HCT116 (cell line): ENCODE data around the gene NACC1.

Source experiments
- CTCF ChIP-seq, 3 experiments: fragments of 200-600 bp in 1 of 3; sonication (generic) in 1 of 3; IDR thresholded peaks in 2 of 3; conservative IDR thresholded peaks in 1 of 3; 2 replicates each; pipeline ENCODE4 v1.5.1; 2012 to 2017; ENCODE audit warnings: low read depth in 2 of 3, low read length in 2 of 3, antibody characterized with exemption in 1 of 3, borderline replicate concordance in 1 of 3, control low read depth in 1 of 3, mild to moderate bottlenecking in 1 of 3, mixed read lengths in 1 of 3, mixed run types in 1 of 3, moderate library complexity in 1 of 3; ENCODE audit not compliant: insufficient read depth in 1 of 3
- EGR1 ChIP-seq: IDR thresholded peaks from 2 replicates; pipeline ENCODE4 v1.6.1; 2012; ENCODE audit warnings: low read depth
- EZH2 ChIP-seq: fragments of 200-600 bp; sonication (generic); IDR thresholded peaks from 2 replicates; pipeline ENCODE4 v1.6.1; 2017; ENCODE audit warnings: antibody characterized with exemption, mixed run types
- JUND ChIP-seq: IDR thresholded peaks from 2 replicates; pipeline ENCODE4 v1.6.1; 2012
- POLR2A ChIP-seq: IDR thresholded peaks from 2 replicates; pipeline ENCODE4 v1.7.0; 2011; ENCODE audit warnings: borderline replicate concordance; ENCODE audit not compliant: insufficient read depth, insufficient read length; ENCODE audit errors: extremely low read depth
- SIN3A ChIP-seq: IDR thresholded peaks from 2 replicates; pipeline ENCODE4 v1.6.1; 2012; ENCODE audit warnings: low read depth
- ZNF274 ChIP-seq: fragments of 200-500 bp; sonication (Bioruptor generic); IDR thresholded peaks from 2 replicates; pipeline ENCODE4 v1.6.1; 2014; ENCODE audit warnings: mild to moderate bottlenecking, low read depth, low read length, inconsistent platforms

GRCh38 chr19:13152356-13152973 lies 34.4 kb downstream of the NACC1 start:
- TF ChIP-seq CTCF (IDR thresholded peaks at IDR 0.05 in 2 of 3, conservative IDR thresholded peaks at IDR 0.05 in 1 of 3; ENCODE audit: borderline replicate concordance in 1 of 3, insufficient read depth in 1 of 3, low read depth in 2 of 3, low read length in 2 of 3): no peak
- no peak for TF ChIP-seq EGR1
- TF ChIP-seq SIN3A: no peak
- no peak for TF ChIP-seq EZH2
- TF ChIP-seq POLR2A: no peak
- no peak for TF ChIP-seq ZNF274
- TF ChIP-seq JUND: no peak
